NB4 (cell line): ENCODE data around the gene RAMP2.

ENCODE experiments used
- DNase-seq: peaks from one replicate; pipeline ENCODE4 v3.0.0; 2010; ENCODE audit warnings: low read depth
- H3K4me3 ChIP-seq: one replicate; pipeline ENCODE4 v1.5.1; 2011; ENCODE audit warnings: mild to moderate bottlenecking, low read depth, low read length, moderate library complexity
- CTCF ChIP-seq: IDR thresholded peaks from one replicate; pipeline ENCODE4 v1.5.1; 2012; ENCODE audit warnings: low read depth, low read length
- MAX ChIP-seq: IDR thresholded peaks from 2 replicates; pipeline ENCODE4 v1.6.1; 2011; ENCODE audit warnings: low read depth, low read length
- MYC ChIP-seq: IDR thresholded peaks from 2 replicates; pipeline ENCODE4 v1.6.1; 2011; ENCODE audit warnings: low read depth, low read length
- POLR2A ChIP-seq: IDR thresholded peaks from 2 replicates; pipeline ENCODE4 v1.6.1; 2011; ENCODE audit warnings: mild to moderate bottlenecking; ENCODE audit not compliant: insufficient read length; ENCODE audit errors: extremely low read depth

RAMP2 gene

DNA sequence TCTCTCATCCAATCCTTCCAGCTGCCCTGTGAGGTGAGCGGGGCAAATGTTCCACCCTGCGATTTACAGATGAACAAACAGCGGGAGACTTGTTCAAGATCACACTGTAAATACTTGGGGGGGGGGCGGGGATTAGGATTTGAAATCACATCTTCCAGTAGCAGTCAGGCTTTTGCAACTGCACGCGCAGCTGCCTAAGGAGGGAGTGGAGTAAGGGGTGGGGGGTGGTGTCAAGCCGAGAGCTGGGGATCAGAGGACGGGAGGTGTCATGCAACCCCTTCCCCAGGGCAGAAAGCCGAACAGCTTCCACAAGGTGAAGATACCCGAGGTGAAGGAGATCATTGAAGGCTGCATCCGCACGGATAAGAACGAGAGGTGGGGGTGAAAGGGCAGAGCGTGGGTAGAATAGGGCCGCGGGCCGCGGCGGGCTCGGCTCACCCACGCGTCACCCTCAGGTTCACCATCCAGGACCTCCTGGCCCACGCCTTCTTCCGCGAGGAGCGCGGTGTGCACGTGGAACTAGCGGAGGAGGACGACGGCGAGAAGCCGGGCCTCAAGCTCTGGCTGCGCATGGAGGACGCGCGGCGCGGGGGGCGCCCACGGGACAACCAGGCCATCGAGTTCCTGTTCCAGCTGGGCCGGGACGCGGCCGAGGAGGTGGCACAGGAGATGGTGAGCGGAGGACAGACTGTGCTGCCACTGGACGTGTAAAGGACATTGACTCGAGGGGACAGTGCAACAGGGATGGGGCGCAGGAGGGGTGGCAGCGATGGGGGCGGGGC is 24.0 kb downstream of the RAMP2 start:
- no peak overlapping the region for H3K4me3 ChIP-seq
- no peak for TF ChIP-seq CTCF
- no peak for TF ChIP-seq MYC
- no peak for TF ChIP-seq POLR2A
- TF ChIP-seq MAX: no peak
- no peak for DNase-seq

GRCh38 chr17:42787266-42787665 is 26.2 kb downstream of the RAMP2 start:
- no peak overlapping the region for H3K4me3 ChIP-seq
- DNase-seq: no peak
- TF ChIP-seq MYC (no peak), MAX (no peak), POLR2A (no peak), CTCF (no peak)

DNA sequence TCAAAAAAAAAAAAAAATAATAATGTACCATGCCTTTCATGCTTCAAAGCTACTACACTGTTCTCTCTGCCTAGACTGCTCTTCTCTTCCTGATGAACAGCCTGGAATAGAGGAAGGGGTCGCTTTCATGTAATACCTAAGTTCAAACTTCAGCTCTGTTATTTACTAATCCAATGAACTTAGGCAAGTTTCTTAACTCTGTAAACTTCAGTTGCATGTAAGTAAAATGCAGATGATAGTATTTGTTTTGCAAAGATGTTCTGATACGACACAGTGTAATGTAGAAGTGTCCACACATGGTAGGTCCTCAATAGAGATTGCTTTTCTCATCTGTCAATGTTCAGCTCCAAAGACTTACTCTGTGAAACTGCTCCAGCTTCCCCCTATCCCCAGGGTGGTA is 30.9 kb downstream of the RAMP2 start:
- TF ChIP-seq MYC: no peak
- no peak for TF ChIP-seq CTCF
- no peak for TF ChIP-seq MAX
- TF ChIP-seq POLR2A: no peak
- no peak overlapping the region for H3K4me3 ChIP-seq
- no peak for DNase-seq

DNA sequence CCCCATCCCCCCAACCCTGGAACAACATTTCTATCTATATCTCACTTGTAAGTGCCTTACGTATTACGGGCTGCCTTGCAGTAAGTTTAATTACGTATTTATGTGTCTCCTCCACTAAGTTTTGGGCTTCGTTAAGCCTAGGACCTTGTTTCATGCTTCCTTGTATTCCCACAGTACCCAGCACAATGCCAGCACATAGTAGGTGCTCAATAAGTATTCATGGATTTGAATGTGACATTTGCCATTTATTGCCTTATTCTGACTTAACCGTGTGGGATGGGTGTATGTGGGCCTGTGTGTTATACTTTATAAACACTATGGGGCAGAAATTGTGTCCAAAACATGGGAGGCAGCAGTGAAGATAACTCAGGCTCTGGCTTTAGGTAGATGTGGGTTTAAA is 31.5 kb downstream of the RAMP2 start:
- DNase-seq: no peak
- TF ChIP-seq MYC: no peak
- no peak for TF ChIP-seq MAX
- no peak for TF ChIP-seq CTCF
- TF ChIP-seq POLR2A: no peak
- H3K4me3 ChIP-seq: no peak overlapping the region

DNA sequence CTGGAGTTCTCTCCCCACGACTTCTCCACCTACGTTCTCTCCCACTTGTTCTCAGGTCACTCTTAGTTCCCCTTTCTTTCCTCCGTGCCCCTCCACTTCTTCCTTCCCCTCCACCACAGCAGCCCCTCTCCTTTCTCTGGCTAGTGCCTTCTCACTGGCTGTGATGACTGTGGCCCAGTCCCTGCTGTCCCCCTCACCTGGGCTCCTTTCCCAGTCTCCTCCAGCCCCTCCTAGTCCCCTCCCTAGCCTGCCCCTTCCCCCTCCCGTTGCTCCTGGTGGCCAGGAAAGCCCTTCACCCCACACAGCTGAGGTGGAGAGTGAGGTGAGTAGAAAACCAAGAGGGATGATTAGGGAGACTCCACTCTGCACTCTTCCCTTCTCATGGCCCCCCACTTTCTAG is 34.0 kb downstream of the RAMP2 start:
- H3K4me3 ChIP-seq: no peak overlapping the region
- DNase-seq: no peak
- TF ChIP-seq MAX (no peak), POLR2A (no peak), MYC (no peak), CTCF (no peak)

- TF ChIP-seq CTCF (no peak), MYC (no peak), POLR2A (no peak), MAX (no peak)
- H3K4me3 ChIP-seq: no peak overlapping the region
- no peak for DNase-seq
Observed at GRCh38 chr17:42795465-42795864, 34.4 kb downstream of the RAMP2 start.
